ENCODE results near the gene RAET1L.
"Not testable (repeated sequence)": the region's sequence is repeated elsewhere in the genome, so short reads cannot be mapped to it uniquely, and the experiment has no call there.

The RAET1L gene

GRCh38 chr6:149990661-149991471, 34.5 kb downstream of the RAET1L start:
- no peak for FAIRE-seq

- FAIRE-seq = no peak
These were observed 35.1 kb downstream of the RAET1L start for GRCh38 chr6:149990212-149990660.

- no peak for FAIRE-seq
These were observed 36.6 kb downstream of the RAET1L start for GRCh38 chr6:149988550-149989346.

- no peak for FAIRE-seq
These were observed 37.7 kb downstream of the RAET1L start for GRCh38 chr6:149987602-149988107.

- no peak for FAIRE-seq
These were observed 39.8 kb downstream of the RAET1L start for GRCh38 chr6:149985481-149985937.

GRCh38 chr6:149984773-149985172, 40.6 kb downstream of the RAET1L start:
- FAIRE-seq = no peak

GRCh38 chr6:149983145-149983544, 42.2 kb downstream of the RAET1L start:
- FAIRE-seq = no peak

- no peak for FAIRE-seq
These were observed 46.0 kb downstream of the RAET1L start for GRCh38 chr6:149979293-149979692.

- no peak for FAIRE-seq
These were observed 46.7 kb downstream of the RAET1L start for GRCh38 chr6:149978610-149979009.

- no peak for FAIRE-seq
These were observed 48.1 kb downstream of the RAET1L start for GRCh38 chr6:149977221-149977620.

GRCh38 chr6:149975400-149975799, 49.9 kb downstream of the RAET1L start:
- FAIRE-seq = no peak

- no peak for FAIRE-seq
These were observed 50.5 kb downstream of the RAET1L start for GRCh38 chr6:149974825-149975224.

GRCh38 chr6:149974394-149974793, 50.9 kb downstream of the RAET1L start:
- FAIRE-seq = not testable (repeated sequence)

- no peak for FAIRE-seq
These were observed 55.7 kb downstream of the RAET1L start for GRCh38 chr6:149969635-149970034.

GRCh38 chr6:149968909-149969308, 56.4 kb downstream of the RAET1L start:
- not testable (repeated sequence) for FAIRE-seq

All from endometrium (tissue), 2 donors.